GM12878 (cell line): ENCODE results near the gene PDLIM5.

ENCODE experiments used
- FOS ChIP-seq: IDR thresholded peaks from 3 replicates; pipeline ENCODE4 v1.6.1; 2011; ENCODE audit warnings: borderline replicate concordance; ENCODE audit not compliant: insufficient read length; ENCODE audit errors: extremely low read depth
- POLR2AphosphoS2 ChIP-seq: IDR thresholded peaks from 2 replicates; pipeline ENCODE4 v1.6.1; 2011; ENCODE audit warnings: low read depth, mild to moderate bottlenecking, low read length, improper control_type of control experiment, moderate library complexity
- POLR2AphosphoS5 ChIP-seq: IDR thresholded peaks from 2 replicates; pipeline ENCODE4 v1.6.1; 2011; ENCODE audit warnings: mild to moderate bottlenecking, low read length, inconsistent platforms
- ZBTB40 ChIP-seq: fragments of 450-650 bp; IDR thresholded peaks from 2 replicates; pipeline ENCODE4 v1.6.1; 2016; ENCODE audit warnings: mild to moderate bottlenecking, moderate library complexity, borderline replicate concordance

- TF ChIP-seq POLR2AphosphoS2 (no peak), POLR2AphosphoS5 (no peak), FOS (no peak), ZBTB40 (no peak)
These were observed 218.2 kb downstream of the PDLIM5 start for GRCh38 chr4:94669672-94670664.
